CD4-positive, alpha-beta T cell (primary cell): ENCODE results near the gene SFT2D1. TPM values are rescaled to one million over a fixed set of nuclear protein-coding genes. Genes with fewer than 3 reads are reported as not detected.

Experiments used
- ATAC-seq: fragments of 200-7000 bp; cut with Tn5 transposase; one replicate; pipeline ENCODE4 v1.10.0; 2022; ENCODE audit warnings: mild to moderate bottlenecking; ENCODE audit not compliant: poor library complexity
- CTCF ChIA-PET: fragments of 350-600 bp; sonication (Branson Sonifier 250); formaldehyde crosslinking; loops from one replicate; lab custom pipeline; 2021; ENCODE audit warnings: antibody characterized with exemption, inconsistent platforms; lab: Charles Lee
- POLR2A ChIA-PET: fragments of 350-600 bp; sonication (Branson Sonifier 250); formaldehyde crosslinking; loops from one replicate; lab custom pipeline; 2021; ENCODE audit warnings: antibody characterized with exemption, inconsistent platforms; lab: Charles Lee
- DNase-seq, 14 experiments: peaks; one replicate each; pipeline ENCODE4 v3.0.0-alpha.2; 2013 to 2020; ENCODE audit warnings: mixed read lengths in 2 of 14
- H3K27ac ChIP-seq, 2 donors: one replicate each; pipeline versions ENCODE4 v1.5.1 to v1.7.0; 2013; ENCODE audit warnings: low read length in 2 of 2, low read depth in 1 of 2, mild to moderate bottlenecking in 1 of 2
- H3K27me3 ChIP-seq, 2 experiments: 1 replicate in 1 of 2; 2 replicates in 1 of 2; pipeline versions ENCODE4 v1.6.1 to v1.7.0; 2013; ENCODE audit warnings: low read length in 2 of 2, control low read depth in 1 of 2, mild to moderate bottlenecking in 1 of 2, moderate library complexity in 1 of 2; ENCODE audit not compliant: insufficient read depth in 2 of 2, control insufficient read depth in 1 of 2
- H3K36me3 ChIP-seq: one replicate; pipeline ENCODE4 v1.6.1; 2013; ENCODE audit warnings: low read length, control low read depth; ENCODE audit not compliant: insufficient read depth
- H3K4me1 ChIP-seq: one replicate; pipeline ENCODE4 v1.6.1; 2013; ENCODE audit warnings: low read length, control low read depth; ENCODE audit not compliant: insufficient read depth
- H3K4me3 ChIP-seq: one replicate; pipeline ENCODE4 v1.5.1; 2013; ENCODE audit warnings: mild to moderate bottlenecking, low read length, moderate library complexity
- H3K9me3 ChIP-seq, 2 experiments: 1 replicate in 1 of 2; 2 replicates in 1 of 2; pipeline versions ENCODE4 v1.6.1 to v1.7.0; 2013; ENCODE audit warnings: low read length in 2 of 2, mild to moderate bottlenecking in 2 of 2, control low read depth in 1 of 2, moderate library complexity in 1 of 2; ENCODE audit not compliant: control insufficient read depth in 1 of 2, insufficient read depth in 1 of 2
- H3K27ac Mint-ChIP-seq: one replicate; pipeline ENCODE4 v1.8.0; 2020; ENCODE audit warnings: mixed read lengths
- H3K27me3 Mint-ChIP-seq: one replicate; pipeline ENCODE4 v1.8.0; 2021; ENCODE audit warnings: mixed read lengths
- H3K36me3 Mint-ChIP-seq: one replicate; pipeline ENCODE4 v1.8.0; 2021; ENCODE audit warnings: low read depth, mixed read lengths
- H3K4me1 Mint-ChIP-seq: one replicate; pipeline ENCODE4 v1.8.0; 2021; ENCODE audit warnings: low read depth, mixed read lengths
- H3K4me3 Mint-ChIP-seq: one replicate; pipeline ENCODE4 v1.8.0; 2020; ENCODE audit warnings: mild to moderate bottlenecking, mixed read lengths
- H3K9me3 Mint-ChIP-seq: one replicate; pipeline ENCODE4 v1.8.0; 2020; ENCODE audit warnings: mixed read lengths
- CTCF ChIP-seq: fragments of 200-600 bp; IDR thresholded peaks from one replicate; pipeline ENCODE4 v1.8.0; 2022; ENCODE audit warnings: antibody characterized with exemption, mild to moderate bottlenecking
- intact Hi-C, 2 experiments: fragments of 100-400 bp; cut with DNase I in 1 of 2; cut with micrococcal nuclease in 1 of 2; formaldehyde crosslinking; loops; one replicate each; pipeline versions ENCODE4 v1.15.1 to v1.9.0; 2023 to 2025; cut with DNase I, micrococcal nuclease
- polyA plus RNA-seq, 2 donors: library from polyadenylated mRNA; unstranded; fragments of 120-200 nt; gene quantifications; one replicate each; pipeline ENCODE4 v1.2.1, GENCODE V29; 2013
- total RNA-seq, 174 experiments: library from RNA in 2 of 174; stranded (reverse) in 2 of 174; gene quantifications; one replicate each; pipeline ENCODE4 v1.2.3 and lab custom pipeline; 2021 to 2026

The SFT2D1 gene
- total RNA-seq (10 to 100 TPM; 10.4 to 12.5 TPM), total RNA-seq (lab: John Stamatoyannopoulos, UW) (9.1 to 58.3 (median 22.3) reads per million in 172 experiments)
- 36.0 TPM for polyA plus RNA-seq (2013, experiment 1 of 2)
- polyA plus RNA-seq (2013, experiment 2 of 2) = 31.1 TPM

- no peak for TF ChIP-seq CTCF
- Histone ChIP-seq H3K27me3 (no peaks in the 10 kb centered on the region), H3K36me3 (peaks cover 9% of the 10 kb centered on the region), H3K9me3 (no peaks in the 10 kb centered on the region), H3K4me1 (peaks cover 44% of the 10 kb centered on the region), H3K4me3 (peak within 1 kb of the TSS; percentile 92), H3K27ac (peak within 1 kb of the TSS; percentile 78 to 82)
- POLR2A ChIA-PET = interaction anchor here (0.7 to 2.1 kb wide), 10 partner anchors 21 to 778 kb away, joined by 3 to 9 read pairs (median 4); partner anchors contain the start of genes RNASET2 and RPS6KA2
- ATAC-seq (peak; percentile 22), DNase-seq (peak; percentile 32 to 86 (median 64))
- Mint-ChIP-seq H3K27me3 (no peaks in the 10 kb centered on the region), H3K4me1 (peaks cover 9% of the 10 kb centered on the region), H3K9me3 (no peaks in the 10 kb centered on the region), H3K4me3 (peak within 1 kb of the TSS; percentile 90), H3K36me3 (peaks cover 6% of the 10 kb centered on the region), H3K27ac (peak within 1 kb of the TSS; percentile 82)
- intact Hi-C loops = loop anchor here in 1 of 2 experiments (5.0 kb wide), 1 partner anchor 40 kb away; the partner anchor contains the start of gene MPC1
- CTCF ChIA-PET = interaction anchor here (0.7 kb wide), 1 partner anchor 39 kb away, joined by 3 read pairs; no protein-coding TSS in a partner anchor
Observed at GRCh38 chr6:166342349-166343149, at the start of gene SFT2D1. SFT2D1 (minus strand) TSS chr6:166342545; CDS start chr6:166342481, 64 bp downstream.

GRCh38 chr6:166389119-166389518 is 46.8 kb upstream of the SFT2D1 start:
- no peak for ATAC-seq
- no peak overlapping the region for H3K27ac ChIP-seq
- H3K4me3 ChIP-seq = no peak overlapping the region
- intact Hi-C loops = no loop called here
- no peak overlapping the region for H3K4me3 Mint-ChIP-seq
- ChIA-PET CTCF (interaction anchor here (1.5 kb wide), 1 partner anchor 113 kb away, joined by 3 read pairs; no protein-coding TSS in a partner anchor), POLR2A (no interaction called here)
- H3K27me3 ChIP-seq = peaks cover 0 to 1% of the 10 kb centered on the region in 2 experiments
- no peaks in the 10 kb centered on the region for H3K27me3 Mint-ChIP-seq
- TF ChIP-seq CTCF = no peak
- no peak overlapping the region for H3K27ac Mint-ChIP-seq
- H3K36me3 Mint-ChIP-seq = no peaks in the 10 kb centered on the region
- DNase-seq = no peak
- no peaks in the 10 kb centered on the region for H3K9me3 ChIP-seq
- peaks cover 5% of the 10 kb centered on the region for H3K4me1 Mint-ChIP-seq
- no peaks in the 10 kb centered on the region for H3K9me3 Mint-ChIP-seq
- H3K4me1 ChIP-seq = peaks cover 3% of the 10 kb centered on the region
- H3K36me3 ChIP-seq = no peaks in the 10 kb centered on the region

- Mint-ChIP-seq H3K27ac (no peak overlapping the region), H3K27me3 (no peaks in the 10 kb centered on the region), H3K4me1 (peaks cover 5% of the 10 kb centered on the region), H3K36me3 (no peaks in the 10 kb centered on the region), H3K4me3 (no peak overlapping the region), H3K9me3 (no peaks in the 10 kb centered on the region)
- intact Hi-C loops = no loop called here
- H3K36me3 ChIP-seq = no peaks in the 10 kb centered on the region
- ChIA-PET CTCF (no interaction called here), POLR2A (no interaction called here)
- no peak overlapping the region for H3K4me3 ChIP-seq
- H3K4me1 ChIP-seq = peaks cover 10% of the 10 kb centered on the region
- TF ChIP-seq CTCF = no peak
- ATAC-seq (no peak), DNase-seq (no peak)
- H3K9me3 ChIP-seq = no peaks in the 10 kb centered on the region
- no peak overlapping the region for H3K27ac ChIP-seq
- H3K27me3 ChIP-seq = no peaks in the 10 kb centered on the region
Observed at GRCh38 chr6:166388290-166389004, 46.1 kb upstream of the SFT2D1 start.
